Amniotic epithelial cell (primary cell): ENCODE measurements around the gene CREB3L4.

Experiments used
- DNase-seq: peaks from one replicate; pipeline ENCODE4 v3.0.0-alpha.2; 2010; ENCODE audit warnings: low read depth

Gene CREB3L4

DNA sequence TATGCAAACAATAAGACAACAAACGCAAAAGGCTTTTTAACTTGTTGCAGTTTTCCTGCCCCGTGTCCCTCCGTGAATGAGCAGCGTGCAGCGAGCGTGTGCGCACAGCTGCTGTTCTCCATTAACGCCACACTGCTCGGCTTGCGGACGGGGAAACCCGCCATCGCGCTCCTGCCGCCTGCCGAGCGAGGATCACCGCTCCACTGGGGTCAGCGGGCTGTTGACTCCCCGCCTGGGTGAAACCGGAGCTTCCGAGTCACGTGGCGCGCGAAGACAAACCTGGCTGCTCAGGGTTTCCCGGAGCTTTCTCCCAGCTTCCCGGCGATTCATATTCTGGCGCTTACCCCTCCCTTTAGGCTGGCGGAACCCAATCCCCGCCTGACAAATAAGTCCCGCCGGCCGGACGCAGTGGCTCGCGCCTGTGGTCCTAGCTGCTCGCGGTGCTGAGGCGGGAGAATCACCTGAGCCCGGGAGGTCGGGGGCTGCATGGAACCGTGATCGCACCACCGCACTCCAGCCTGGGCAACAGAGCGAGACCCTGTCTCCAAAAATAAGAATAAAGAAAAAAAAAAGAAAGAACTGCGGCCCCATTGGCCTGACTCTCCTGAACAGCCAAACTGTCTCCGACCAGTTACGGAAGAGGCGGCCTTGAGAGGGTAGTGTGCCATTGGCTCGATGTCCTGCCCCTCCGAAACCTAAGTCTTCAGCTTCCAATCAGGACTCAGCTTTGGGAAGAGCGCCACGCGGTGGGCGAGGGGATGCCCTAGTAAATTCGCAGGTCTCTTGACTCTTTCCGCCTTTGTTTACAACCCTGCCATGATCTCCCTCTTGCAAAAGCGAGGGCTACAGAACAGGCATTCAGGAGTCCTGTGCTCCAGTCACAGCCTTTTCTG, at the start of gene CREB3L4:
Gene CREB3L4, plus strand, starts transcription at position 796 of the 893 bp plus-strand sequence. CDS start 624 bp downstream, outside the sequence.
- peak; percentile 99 for DNase-seq

DNA sequence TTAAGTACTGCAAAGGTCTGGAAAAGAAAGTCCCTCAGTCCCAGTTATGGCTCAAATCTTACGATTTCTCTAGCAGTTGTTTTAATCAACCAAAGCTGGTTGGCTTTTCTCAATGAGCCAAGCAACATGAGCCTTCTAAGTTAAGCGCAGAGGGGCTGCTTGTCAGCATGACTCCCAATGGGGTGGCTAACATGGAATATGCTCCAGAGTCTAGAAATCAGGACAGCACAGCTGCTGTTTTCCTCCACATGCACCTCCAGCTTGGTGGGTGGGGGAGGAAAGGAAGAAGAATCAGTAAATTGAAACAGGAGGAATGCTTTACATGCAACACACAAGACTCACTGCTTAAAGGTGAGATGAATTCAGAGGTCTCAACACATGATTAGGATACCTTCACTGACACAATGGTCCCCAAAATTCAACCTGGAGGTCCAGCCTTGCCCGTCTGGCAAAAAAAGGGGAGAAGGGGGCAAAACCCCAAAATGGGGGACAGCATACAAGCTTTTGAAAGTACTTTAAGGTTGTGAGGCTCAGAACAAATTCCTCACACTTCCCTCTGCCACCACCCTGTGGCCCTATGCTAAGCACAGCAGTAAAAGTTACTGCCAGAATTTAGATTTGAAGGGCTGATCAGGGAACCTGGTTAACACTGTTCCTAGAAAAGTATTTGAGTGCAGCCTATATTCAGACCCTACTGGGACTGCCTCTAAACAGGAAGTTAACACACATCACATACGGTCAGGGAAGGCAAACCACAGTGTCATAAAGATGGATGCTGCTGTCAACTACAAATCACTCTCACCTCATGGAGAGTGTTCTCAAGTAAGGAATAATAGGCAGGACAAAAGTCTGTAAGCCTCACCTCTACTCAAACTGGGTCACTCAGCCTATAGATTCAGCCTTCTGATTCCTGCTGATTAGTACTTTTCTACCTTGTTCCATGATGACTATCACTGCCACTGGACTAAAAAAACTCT, 47.5 kb upstream of the CREB3L4 start:
- peak; percentile 49 for DNase-seq

GRCh38 chr1:153921080-153921802, 46.5 kb upstream of the CREB3L4 start:
- DNase-seq, result no peak

DNA sequence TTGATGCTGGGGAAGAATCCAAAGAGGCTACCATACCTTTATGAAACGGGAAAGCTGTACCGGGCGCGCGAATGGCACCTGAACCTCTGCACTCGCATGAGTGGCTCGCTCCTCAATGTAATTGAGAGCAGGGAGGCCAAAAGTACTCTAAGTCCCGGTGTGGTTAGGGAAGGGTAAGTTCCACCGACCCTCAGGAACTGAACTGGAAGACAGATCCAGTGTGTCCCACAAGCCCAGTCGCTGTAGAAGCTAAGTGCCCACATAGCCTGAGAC, 46.0 kb upstream of the CREB3L4 start:
- DNase-seq, result no peak

DNA sequence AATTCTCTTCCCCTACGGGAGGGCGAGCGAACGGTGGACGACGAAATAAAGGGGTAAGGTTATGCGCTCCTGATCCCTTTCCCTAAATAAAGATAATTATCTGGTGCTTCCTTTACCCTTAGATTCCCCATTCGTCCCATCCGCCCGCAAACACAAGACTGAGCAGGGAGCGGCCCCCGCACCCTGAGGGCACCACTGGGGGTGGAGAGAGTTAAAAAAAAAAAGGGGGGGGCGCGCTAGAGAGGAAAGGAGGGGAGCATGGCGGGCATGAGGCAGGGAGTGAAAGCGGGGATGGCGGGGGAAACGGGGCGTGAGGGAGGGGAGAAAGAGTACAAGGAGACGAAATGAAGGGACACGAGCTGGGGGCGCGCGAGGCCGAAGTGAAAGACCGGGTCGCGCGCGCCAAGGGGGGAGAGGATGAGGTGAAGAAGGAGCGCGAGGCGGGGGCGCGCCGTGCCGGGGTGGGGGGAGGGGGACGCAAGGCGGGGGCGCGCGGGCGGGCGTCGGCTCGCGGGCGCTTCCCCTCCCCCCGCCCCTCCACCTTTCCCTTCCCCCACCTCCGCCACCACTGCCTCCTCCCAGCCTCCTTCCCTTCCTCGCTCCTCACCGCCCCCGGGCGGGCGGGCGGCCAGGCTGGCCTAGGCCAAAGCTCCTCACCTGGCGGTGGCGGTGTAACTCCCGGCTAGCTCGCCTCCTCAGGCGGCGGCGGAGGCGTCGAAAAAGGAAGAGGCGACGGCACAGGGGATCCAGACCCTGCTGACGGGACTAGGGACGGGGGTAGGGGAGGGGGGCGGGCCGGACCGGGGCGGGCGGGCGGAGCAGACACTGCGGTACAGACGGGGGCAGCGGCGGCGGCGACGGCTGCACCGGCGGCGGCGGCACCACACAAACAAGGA, 45.4 kb upstream of the CREB3L4 start:
- peak; percentile 6 for DNase-seq

DNA sequence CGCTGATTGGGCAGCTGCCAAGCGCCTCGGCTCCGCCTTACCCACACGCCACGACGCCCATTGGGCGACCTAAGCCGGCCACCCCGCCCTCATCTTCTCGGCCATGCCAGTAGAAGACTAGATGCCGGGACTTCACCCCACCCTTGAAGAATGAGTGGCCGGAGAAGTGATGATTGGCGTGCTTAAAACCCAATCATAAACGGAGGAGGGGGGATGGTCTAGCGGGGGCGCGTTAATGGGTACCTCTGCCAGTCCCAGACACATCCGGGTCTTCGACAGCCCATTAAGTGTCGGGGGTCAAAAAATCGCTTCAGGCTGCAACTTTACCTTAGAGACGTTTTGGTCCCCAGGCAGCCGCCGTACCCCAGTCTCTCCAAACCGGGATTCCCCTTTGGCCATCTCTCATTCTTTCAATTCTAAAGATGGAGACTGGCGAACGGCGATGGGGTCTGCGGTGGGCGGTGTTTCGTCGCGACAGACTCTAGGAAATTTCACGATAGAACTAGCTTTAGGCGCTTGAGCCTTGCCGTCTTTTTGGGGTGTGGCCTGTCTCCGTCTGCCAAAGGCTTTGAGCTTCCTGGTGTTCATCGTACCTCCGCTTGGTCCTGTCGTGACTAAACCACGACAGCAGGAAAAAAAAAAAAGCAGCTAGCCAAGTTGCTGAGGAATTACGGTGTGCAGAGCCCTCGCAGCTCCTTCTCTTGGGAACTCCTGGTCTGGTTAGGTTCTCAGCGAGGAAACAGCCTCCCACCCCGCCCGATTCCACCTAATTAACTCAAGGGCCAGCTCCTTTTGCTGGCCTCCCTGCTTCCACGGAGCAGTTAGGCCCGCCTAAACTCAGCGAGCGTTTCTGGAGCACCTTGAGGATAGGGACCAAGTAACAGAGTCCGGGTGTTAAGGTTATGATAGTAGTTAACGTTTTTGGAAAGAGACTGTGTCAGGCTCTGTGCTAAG, 44.5 kb upstream of the CREB3L4 start, which contains the start of gene GATAD2B:
Gene GATAD2B, minus strand, starts transcription at position 1 of the 954 bp plus-strand sequence. CDS start 94,625 bp downstream, outside the sequence.
- peak; percentile 100 for DNase-seq

DNA sequence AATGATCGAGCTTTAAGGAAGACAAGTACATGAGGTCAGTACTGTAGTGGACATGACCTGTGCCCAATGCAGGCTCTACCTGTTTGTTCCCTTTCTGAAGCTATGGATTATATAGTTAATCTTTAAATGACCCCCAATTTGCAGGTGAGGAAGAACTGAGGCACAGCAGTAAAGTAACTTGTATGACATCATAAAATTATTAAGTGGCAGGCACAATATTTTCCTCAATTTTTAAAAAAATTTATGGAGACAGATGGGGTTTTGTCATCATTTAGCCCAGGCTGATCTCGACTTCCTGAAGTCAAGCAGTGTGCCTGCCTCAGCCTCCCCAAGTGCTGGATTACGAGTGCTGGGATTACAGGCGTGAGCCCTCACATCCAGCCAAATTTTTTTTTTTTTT, 41.3 kb upstream of the CREB3L4 start:
- DNase-seq, result no peak

- no peak for DNase-seq
Observed at GRCh38 chr1:153928245-153928644, 39.5 kb upstream of the CREB3L4 start.

- no peak for DNase-seq
Observed at GRCh38 chr1:153928791-153929341, 38.8 kb upstream of the CREB3L4 start.

DNA sequence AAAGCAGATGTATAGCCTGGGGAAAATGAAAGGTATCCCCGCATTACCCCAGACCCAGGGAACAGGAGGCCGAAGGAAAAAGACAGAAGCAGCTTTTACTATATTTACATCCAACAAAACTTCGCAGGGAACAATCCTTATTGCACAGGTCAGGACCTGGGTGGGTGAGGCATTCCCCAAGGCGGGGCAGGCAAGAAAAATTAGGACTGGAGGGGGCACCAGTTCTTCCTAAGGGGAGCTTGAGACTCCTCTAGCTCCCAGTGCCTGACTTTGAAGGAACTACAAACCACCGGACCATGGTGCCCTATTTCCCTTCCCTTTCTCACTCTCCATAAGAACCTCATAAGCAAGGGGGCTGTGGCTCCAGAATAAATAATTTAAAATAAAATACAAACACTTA, 38.3 kb upstream of the CREB3L4 start:
- no peak for DNase-seq

GRCh38 chr1:153929981-153930948, 37.4 kb upstream of the CREB3L4 start:
- DNase-seq, result no peak

GRCh38 chr1:153932156-153933131, 35.3 kb upstream of the CREB3L4 start:
- DNase-seq, result no peak

- DNase-seq, result no peak
Observed at GRCh38 chr1:153933430-153933829, 34.3 kb upstream of the CREB3L4 start.

GRCh38 chr1:153933955-153934354, 33.7 kb upstream of the CREB3L4 start:
- DNase-seq, result no peak

- DNase-seq, result no peak
Observed at GRCh38 chr1:153934746-153935145, 33.0 kb upstream of the CREB3L4 start.

DNA sequence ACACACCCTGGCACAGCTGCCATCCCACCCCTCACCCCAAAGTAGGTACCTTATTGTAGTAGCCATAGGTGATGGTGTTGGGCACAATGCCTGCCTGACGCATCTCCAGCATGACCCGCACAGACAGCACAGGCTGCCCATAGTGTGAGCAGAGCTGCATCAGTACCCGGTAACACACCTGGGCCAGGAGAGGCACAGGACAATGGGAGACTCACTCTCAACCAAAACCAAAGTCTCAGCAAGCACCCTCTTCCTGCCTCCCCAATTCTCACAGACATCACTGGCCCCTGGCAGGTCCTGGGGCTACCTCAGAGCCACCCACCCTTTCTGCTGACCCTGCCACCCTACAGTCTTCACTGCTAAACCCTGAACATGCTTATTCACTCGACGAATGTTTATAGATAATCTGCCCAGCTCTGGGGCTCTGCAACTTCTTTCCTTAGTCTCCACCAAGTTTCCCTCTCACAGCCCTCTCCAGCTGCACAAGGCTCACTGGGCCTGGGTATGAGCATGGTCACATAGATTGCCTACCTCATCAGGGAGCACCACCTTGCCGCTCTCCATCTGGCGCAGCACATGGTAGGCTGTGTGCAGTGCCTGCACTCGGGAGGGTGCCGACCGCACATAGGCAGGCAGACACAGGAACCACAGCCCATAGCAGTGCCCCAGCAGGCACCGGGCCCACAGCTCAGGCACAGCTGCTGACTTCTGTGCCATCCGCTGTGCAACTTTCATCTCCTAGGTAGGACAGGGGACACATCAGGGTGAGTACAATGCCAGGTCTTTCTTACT, 31.5 kb upstream of the CREB3L4 start:
- DNase-seq, result no peak
